Frontal cortex (tissue), 4 donors: ENCODE data around the gene HID1. TPM values are rescaled to one million over a fixed set of nuclear protein-coding genes. Genes with fewer than 3 reads are reported as not detected.
"Not testable (repeated sequence)": the region's sequence is repeated elsewhere in the genome, so short reads cannot be mapped to it uniquely, and the experiment has no call there.

Source experiments
- DNase-seq, 2 donors: peaks; one replicate each; pipeline ENCODE4 v3.0.0; 2012; ENCODE audit warnings: low spot score in 2 of 2
- FAIRE-seq: peaks from 2 replicates; lab custom pipeline; 2012; peaks lifted over from hg19 to GRCh38; lab: Jason Lieb, UNC
- total RNA-seq: library from RNA; depleted of rRNA; stranded (reverse); fragments of >200 nt; gene quantifications from one replicate; pipeline ENCODE4 v1.2.3, GENCODE V29; 2014
- donor health status: control.
- donor health status: control.
- donor health status: control.

Gene HID1
- total RNA-seq, 1 donor from 2014 or later, result 17.1 TPM

- DNase-seq (no peak), FAIRE-seq (no peak)
These were observed 43.8 kb downstream of the HID1 start for GRCh38 chr17:74928786-74929185.

- DNase-seq (no peak), FAIRE-seq (no peak)
These were observed 47.3 kb downstream of the HID1 start for GRCh38 chr17:74925242-74925641.

GRCh38 chr17:74924250-74924948, 48.2 kb downstream of the HID1 start, which contains the start of gene OTOP2:
Gene OTOP2, plus strand, starts transcription at chr17:74924273. Its CDS starts 360 bp downstream, at chr17:74924633.
- FAIRE-seq (no peak), DNase-seq (peak; percentile 52 to 60)

GRCh38 chr17:74923538-74924249, 48.9 kb downstream of the HID1 start:
- FAIRE-seq, result no peak
- peak; percentile 83 to 89 for DNase-seq

GRCh38 chr17:74922694-74923537, 49.6 kb downstream of the HID1 start, which contains the start of gene USH1G:
Gene USH1G, minus strand, starts transcription at chr17:74923255. Its CDS starts 182 bp downstream, at chr17:74923073.
- DNase-seq, result peak; percentile 64 to 76
- no peak for FAIRE-seq

GRCh38 chr17:74922172-74922571, 50.4 kb downstream of the HID1 start:
- no peak for DNase-seq
- FAIRE-seq, result no peak

- no peak for DNase-seq
- FAIRE-seq, result no peak
These were observed 50.8 kb downstream of the HID1 start for GRCh38 chr17:74921769-74922168.

- FAIRE-seq (no peak), DNase-seq (no peak)
These were observed 51.4 kb downstream of the HID1 start for GRCh38 chr17:74921026-74921681.

GRCh38 chr17:74920642-74921025, 51.9 kb downstream of the HID1 start:
- DNase-seq, result no peak
- FAIRE-seq, result no peak

GRCh38 chr17:74920306-74920620, 52.3 kb downstream of the HID1 start:
- DNase-seq (no peak), FAIRE-seq (no peak)

GRCh38 chr17:74919440-74920305, 52.9 kb downstream of the HID1 start:
- DNase-seq (no peak), FAIRE-seq (no peak)

- FAIRE-seq (no peak), DNase-seq (no peak)
These were observed 53.7 kb downstream of the HID1 start for GRCh38 chr17:74918906-74919305.

GRCh38 chr17:74917430-74917829, 55.1 kb downstream of the HID1 start:
- no peak for FAIRE-seq
- DNase-seq, result no peak

- DNase-seq, result no peak
- no peak for FAIRE-seq
These were observed 55.7 kb downstream of the HID1 start for GRCh38 chr17:74916851-74917199.

- no peak for DNase-seq
- FAIRE-seq, result no peak
These were observed 56.3 kb downstream of the HID1 start for GRCh38 chr17:74916136-74916850.

GRCh38 chr17:74911423-74911822, 61.1 kb downstream of the HID1 start:
- not testable (repeated sequence) for DNase-seq, FAIRE-seq

- DNase-seq, FAIRE-seq: not testable (repeated sequence)
These were observed 63.5 kb downstream of the HID1 start for GRCh38 chr17:74909097-74909496.

- DNase-seq, result no peak
These were observed 65.5 kb downstream of the HID1 start for GRCh38 chr17:74907012-74907411.

More at GRCh38 chr17:74907012-74907411, 65.5 kb downstream of the HID1 start:
- FAIRE-seq, result no peak
